Astrocyte (in vitro differentiated cells and primary cell): ENCODE results near the gene STX10.

Source experiments
- CTCF ChIP-seq: IDR thresholded peaks from 2 replicates; pipeline ENCODE4 v1.5.1; 2011; ENCODE audit warnings: low read depth, mild to moderate bottlenecking, inconsistent platforms, low read length, moderate library complexity; ENCODE audit not compliant: insufficient read depth
- EZH2 ChIP-seq: IDR thresholded peaks from 2 replicates; pipeline ENCODE4 v1.6.1; 2012; ENCODE audit warnings: mild to moderate bottlenecking, low read length, inconsistent platforms; ENCODE audit not compliant: insufficient read depth

GRCh38 chr19:13127051-13127450 is 23.1 kb downstream of the STX10 start:
- no peak for TF ChIP-seq CTCF
- TF ChIP-seq EZH2 = no peak
